ENCODE measurements around the gene FDPS.

DNA sequence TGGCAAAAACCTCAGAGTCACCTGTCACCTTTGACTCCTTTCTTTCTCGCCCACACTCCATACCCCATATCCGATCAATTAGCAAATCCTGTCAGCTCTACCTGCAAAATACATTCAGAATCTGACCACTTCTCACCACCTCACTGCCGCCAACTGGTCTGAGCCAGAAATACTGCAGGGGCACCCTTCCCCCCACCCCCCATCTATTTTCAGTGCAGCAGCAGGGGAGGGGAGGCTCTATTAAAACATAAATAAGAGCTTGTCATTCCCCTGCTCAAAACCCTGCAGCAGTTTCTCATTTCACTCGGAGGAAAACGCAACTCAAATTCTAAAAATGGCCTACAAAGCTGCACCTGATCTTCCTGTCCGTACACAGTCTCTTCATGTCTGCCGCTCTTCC is 11.3 kb upstream of the FDPS start:
- TF ChIP-seq, protein P1, sequence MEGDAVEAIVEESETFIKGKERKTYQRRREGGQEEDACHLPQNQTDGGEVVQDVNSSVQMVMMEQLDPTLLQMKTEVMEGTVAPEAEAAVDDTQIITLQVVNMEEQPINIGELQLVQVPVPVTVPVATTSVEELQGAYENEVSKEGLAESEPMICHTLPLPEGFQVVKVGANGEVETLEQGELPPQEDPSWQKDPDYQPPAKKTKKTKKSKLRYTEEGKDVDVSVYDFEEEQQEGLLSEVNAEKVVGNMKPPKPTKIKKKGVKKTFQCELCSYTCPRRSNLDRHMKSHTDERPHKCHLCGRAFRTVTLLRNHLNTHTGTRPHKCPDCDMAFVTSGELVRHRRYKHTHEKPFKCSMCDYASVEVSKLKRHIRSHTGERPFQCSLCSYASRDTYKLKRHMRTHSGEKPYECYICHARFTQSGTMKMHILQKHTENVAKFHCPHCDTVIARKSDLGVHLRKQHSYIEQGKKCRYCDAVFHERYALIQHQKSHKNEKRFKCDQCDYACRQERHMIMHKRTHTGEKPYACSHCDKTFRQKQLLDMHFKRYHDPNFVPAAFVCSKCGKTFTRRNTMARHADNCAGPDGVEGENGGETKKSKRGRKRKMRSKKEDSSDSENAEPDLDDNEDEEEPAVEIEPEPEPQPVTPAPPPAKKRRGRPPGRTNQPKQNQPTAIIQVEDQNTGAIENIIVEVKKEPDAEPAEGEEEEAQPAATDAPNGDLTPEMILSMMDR (IDR thresholded peaks at IDR 0.05) = no peak
- TF ChIP-seq EP300 (IDR thresholded peaks at IDR 0.05) = no peak
- no peak for TF ChIP-seq POLR2A (IDR thresholded peaks at IDR 0.05)
